HCT116 (cell line): ENCODE data around the gene CBS. TPM values are rescaled to one million over a fixed set of nuclear protein-coding genes. Genes with fewer than 3 reads are reported as not detected.
"Not testable (repeated sequence)": the region's sequence is repeated elsewhere in the genome, so short reads cannot be mapped to it uniquely, and the experiment has no call there.

Experiments
- ATAC-seq: fragments of 200-7000 bp; cut with Tn5 transposase; 2 replicates; pipeline ENCODE4 v1.9.1; 2020; ENCODE audit warnings: mild to moderate bottlenecking, moderate library complexity
- Bru-seq: library from RNA; stranded (reverse); fragments of 400-500 nt; gene quantifications from one replicate; lab custom pipeline; 2021; lab: Mats Ljungman, UMichigan
- BruChase-seq, 2 experiments: library from RNA; stranded (reverse); fragments of 400-500 nt; gene quantifications; one replicate each; lab custom pipeline; 2021; lab: Mats Ljungman, UMichigan
- BruUV-seq: library from RNA; stranded (reverse); fragments of 400-500 nt; replicated peaks from 2 replicates; lab custom pipeline; 2021; lab: Mats Ljungman, UMichigan
- CTCF ChIA-PET: fragments of 300-600 bp; sonication (Branson Sonifier 250); formaldehyde crosslinking; loops from one replicate; lab custom pipeline; 2021; ENCODE audit warnings: antibody characterized with exemption; lab: Charles Lee
- POLR2A ChIA-PET: fragments of 300-600, 350-600 bp; sonication (Branson Sonifier 250); formaldehyde crosslinking; loops from one replicate; lab custom pipeline; 2021; ENCODE audit warnings: antibody characterized with exemption; lab: Charles Lee
- RAD21 ChIA-PET, 2 experiments: fragments of 300-600 bp; sonication (Branson Sonifier 250); formaldehyde crosslinking; loops; one replicate each; lab custom pipeline; 2023; ENCODE audit warnings: low total read pairs in 2 of 2; ENCODE audit not compliant: uncharacterized antibody in 2 of 2, unreplicated experiment in 2 of 2, low non-redundant PET in 1 of 2; lab: Charles Lee
- DNase-seq: peaks from one replicate; pipeline ENCODE4 v3.0.0-alpha.2; 2010; ENCODE audit warnings: low read depth, low spot score
- H2AFZ ChIP-seq: fragments of 200-600 bp; shearing (Covaris generic), sonication (generic); 2 replicates; pipeline ENCODE4 v1.6.1; 2017; ENCODE audit warnings: low read depth, mixed run types, mixed read lengths, antibody characterized with exemption, low read length; ENCODE audit not compliant: poor library complexity, severe bottlenecking
- H3K27ac ChIP-seq: 2 replicates; pipeline ENCODE4 v1.5.1; 2012; ENCODE audit warnings: low read depth, low read length
- H3K27me3 ChIP-seq: fragments of 200-600 bp; sonication (generic); 2 replicates; pipeline ENCODE4 v1.6.1; 2016; ENCODE audit warnings: mixed run types, low read length, mixed read lengths; ENCODE audit not compliant: insufficient read depth
- H3K36me3 ChIP-seq, 2 experiments: fragments of 200-500 bp in 1 of 2; fragments of 200-600 bp in 1 of 2; sonication (Bioruptor generic) in 1 of 2; sonication (generic) in 1 of 2; 2 replicates each; pipeline versions ENCODE4 v1.5.1 to v1.6.1; 2014 to 2016; ENCODE audit warnings: low read length in 2 of 2, inconsistent platforms in 1 of 2, mixed read lengths in 1 of 2, mixed run types in 1 of 2; ENCODE audit not compliant: insufficient read depth in 2 of 2, control insufficient read depth in 1 of 2
- H3K4me1 ChIP-seq, 2 experiments: fragments of 200-600 bp in 1 of 2; sonication (generic) in 1 of 2; 2 replicates each; pipeline versions ENCODE4 v1.5.1 to v1.6.1; 2012 to 2017; ENCODE audit warnings: low read length in 2 of 2, inconsistent platforms in 1 of 2, mild to moderate bottlenecking in 1 of 2, mixed read lengths in 1 of 2, mixed run types in 1 of 2, moderate library complexity in 1 of 2; ENCODE audit not compliant: insufficient read depth in 2 of 2, control insufficient read depth in 1 of 2
- H3K4me2 ChIP-seq: fragments of 200-600 bp; sonication (generic); 2 replicates; pipeline ENCODE4 v1.6.1; 2017; ENCODE audit warnings: mixed run types, low read length, mixed read lengths
- H3K4me3 ChIP-seq, 2 experiments: fragments of 200-600 bp in 1 of 2; sonication (generic) in 1 of 2; replicated peaks in 1 of 2; 2 replicates each; pipeline ENCODE4 v1.5.1; 2011 to 2016; ENCODE audit warnings: low read length in 2 of 2, control low read depth in 1 of 2, low read depth in 1 of 2, mild to moderate bottlenecking in 1 of 2, mixed read lengths in 1 of 2, mixed run types in 1 of 2
- H3K79me2 ChIP-seq: fragments of 200-600 bp; sonication (generic); 2 replicates; pipeline ENCODE4 v1.6.1; 2017; ENCODE audit warnings: mild to moderate bottlenecking, mixed run types, low read length, moderate library complexity, mixed read lengths; ENCODE audit not compliant: insufficient read depth
- H3K9ac ChIP-seq: fragments of 200-600 bp; sonication (generic); 2 replicates; pipeline ENCODE4 v1.6.1; 2016; ENCODE audit warnings: low read length, mixed read lengths
- H3K9me2 ChIP-seq: fragments of 200-600 bp; sonication (generic), shearing (Covaris generic); 2 replicates; pipeline ENCODE4 v1.6.1; 2017; ENCODE audit warnings: mixed run types, mild to moderate bottlenecking, moderate library complexity; ENCODE audit not compliant: insufficient read depth
- H3K9me3 ChIP-seq, 2 experiments: fragments of 200-500 bp in 1 of 2; fragments of 200-600 bp in 1 of 2; sonication (Bioruptor generic) in 1 of 2; sonication (generic) in 1 of 2; 2 replicates each; pipeline ENCODE4 v1.6.1; 2014 to 2017; ENCODE audit warnings: low read length in 2 of 2, mixed read lengths in 2 of 2, inconsistent platforms in 1 of 2, low read depth in 1 of 2, mild to moderate bottlenecking in 1 of 2, mixed run types in 1 of 2, moderate library complexity in 1 of 2; ENCODE audit not compliant: control insufficient read depth in 1 of 2, insufficient read depth in 1 of 2
- H4K20me1 ChIP-seq: fragments of 200-600 bp; sonication (generic), shearing (Covaris generic); 2 replicates; pipeline ENCODE4 v1.6.1; 2017; ENCODE audit warnings: mixed run types, mild to moderate bottlenecking, moderate library complexity; ENCODE audit not compliant: insufficient read depth
- intact Hi-C: fragments of 100-400 bp; cut with micrococcal nuclease; formaldehyde crosslinking; loops from 2 replicates; pipeline ENCODE4 v1.10.0; 2022
- long read RNA-seq: library from polyadenylated mRNA; unstranded; transcript quantifications from one replicate; pipeline ENCODE4 v2.0.0, GENCODE V29; 2021; ENCODE audit not compliant: unreplicated experiment
- polyA plus RNA-seq: library from polyadenylated mRNA; unstranded; fragments of >200 nt; gene quantifications from 2 replicates; pipeline ENCODE4 v1.2.1, GENCODE V29; 2012; ENCODE audit warnings: missing spikeins
- total RNA-seq: library from RNA; stranded (reverse); gene quantifications from one replicate; pipeline ENCODE4 v1.2.1, GENCODE V29; 2021; ENCODE audit not compliant: unreplicated experiment

CBS gene
- total RNA-seq (1.4 TPM), Bru-seq, nascent RNA (not detected), BruChase-seq, experiment 1, labeled RNA remaining after a 6-hour chase (not detected), BruChase-seq, experiment 2, labeled RNA remaining after a 2-hour chase (percentile 7 among the genes with signal in this experiment)
- polyA plus RNA-seq: 0.10 and 0.27 TPM in 2 replicates
- long read RNA-seq: 0 reads

GRCh38 chr21:43075170-43076022, at the start of gene CBS:
Gene CBS (minus strand): TSS chr21:43075835. CDS start chr21:43072193, 3,642 bp downstream.
- H3K79me2 ChIP-seq, H4K20me1 ChIP-seq, H3K36me3 ChIP-seq, H3K9ac ChIP-seq, H3K27ac ChIP-seq, POLR2A ChIA-PET, CTCF ChIA-PET, intact Hi-C loops, H3K27me3 ChIP-seq, H2AFZ ChIP-seq, H3K4me1 ChIP-seq, RAD21 ChIA-PET, H3K9me3 ChIP-seq, H3K9me2 ChIP-seq, H3K4me3 ChIP-seq, BruUV-seq, ATAC-seq, DNase-seq, H3K4me2 ChIP-seq: not testable (repeated sequence)

DNA sequence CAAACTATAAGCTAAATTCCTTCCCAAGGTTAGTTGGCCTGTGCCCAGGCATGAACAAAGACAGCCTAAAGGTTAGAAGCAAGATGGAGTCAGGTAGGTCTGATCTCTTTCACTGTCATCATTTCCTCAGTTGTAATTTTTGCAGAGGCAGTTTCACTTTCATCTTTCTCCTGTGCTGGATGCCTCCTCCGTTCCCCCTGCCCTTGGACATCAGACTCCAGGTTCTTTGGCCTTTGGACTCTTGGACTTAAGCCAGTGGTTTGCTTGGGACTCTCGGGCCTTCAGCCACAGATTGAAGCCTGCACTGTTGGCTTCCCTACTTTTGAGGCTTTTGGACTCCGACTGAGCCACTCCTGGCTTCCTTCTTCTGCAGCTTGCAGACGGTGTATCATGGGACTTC, 40.3 kb upstream of the CBS start:
- H3K4me3 ChIP-seq, H4K20me1 ChIP-seq, DNase-seq, H3K4me2 ChIP-seq, H3K9me2 ChIP-seq, RAD21 ChIA-PET, H2AFZ ChIP-seq, POLR2A ChIA-PET, H3K9me3 ChIP-seq, H3K36me3 ChIP-seq, BruUV-seq, ATAC-seq, H3K4me1 ChIP-seq, H3K9ac ChIP-seq, H3K27me3 ChIP-seq, intact Hi-C loops, CTCF ChIA-PET, H3K27ac ChIP-seq, H3K79me2 ChIP-seq: not testable (repeated sequence)

DNA sequence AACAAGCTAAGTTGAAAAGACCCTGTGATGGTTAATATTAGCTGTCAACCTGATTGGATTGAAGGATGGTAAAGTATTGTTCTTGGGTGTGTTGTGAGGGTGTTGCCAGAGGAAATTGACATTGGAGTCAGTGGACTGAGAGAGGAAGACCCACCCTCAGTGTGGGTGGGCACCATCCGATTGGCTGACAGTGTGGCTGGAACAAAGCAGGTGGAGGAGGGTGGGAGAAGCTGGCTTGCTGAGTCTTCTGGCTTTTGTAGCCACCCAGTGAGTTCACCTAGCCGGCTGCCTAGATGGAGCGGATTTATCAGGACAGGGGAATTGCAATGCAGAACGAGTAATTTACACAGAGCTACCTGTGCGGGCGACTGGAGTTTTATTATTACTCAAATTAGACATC, 38.8 kb upstream of the CBS start:
- intact Hi-C loops, BruUV-seq, H3K9me2 ChIP-seq, H3K4me2 ChIP-seq, RAD21 ChIA-PET, H3K9me3 ChIP-seq, CTCF ChIA-PET, H3K9ac ChIP-seq, POLR2A ChIA-PET, H3K36me3 ChIP-seq, DNase-seq, H3K79me2 ChIP-seq, H4K20me1 ChIP-seq, H3K4me3 ChIP-seq, H3K27me3 ChIP-seq, ATAC-seq, H2AFZ ChIP-seq, H3K27ac ChIP-seq, H3K4me1 ChIP-seq: not testable (repeated sequence)

GRCh38 chr21:43109006-43109405, 33.4 kb upstream of the CBS start:
- H3K4me2 ChIP-seq, ATAC-seq, H3K9me3 ChIP-seq, H3K4me3 ChIP-seq, H4K20me1 ChIP-seq, H3K9ac ChIP-seq, H3K27me3 ChIP-seq, H3K27ac ChIP-seq, POLR2A ChIA-PET, intact Hi-C loops, CTCF ChIA-PET, RAD21 ChIA-PET, H3K79me2 ChIP-seq, H3K9me2 ChIP-seq, H2AFZ ChIP-seq, H3K36me3 ChIP-seq, DNase-seq, BruUV-seq, H3K4me1 ChIP-seq: not testable (repeated sequence)
